KMS-11 (cell line): ENCODE data around the gene NDFIP1.

Experiments used
- H2AFZ ChIP-seq: fragments of 200-600 bp; sonication (generic); 2 replicates; pipeline ENCODE4 v1.6.1; 2016; ENCODE audit warnings: antibody characterized with exemption, mixed run types, low read depth
- H3K27ac ChIP-seq: fragments of 200-600 bp; sonication (generic); 2 replicates; pipeline ENCODE4 v1.6.1; 2016; ENCODE audit warnings: mild to moderate bottlenecking, mixed run types
- H3K27me3 ChIP-seq: fragments of 200-600 bp; sonication (generic); 2 replicates; pipeline ENCODE4 v1.6.1; 2017; ENCODE audit warnings: mild to moderate bottlenecking, low read depth, mixed run types, moderate library complexity; ENCODE audit not compliant: insufficient read depth
- H3K36me3 ChIP-seq: fragments of 200-600 bp; sonication (generic); 2 replicates; pipeline ENCODE4 v1.6.1; 2017; ENCODE audit warnings: mild to moderate bottlenecking, mixed run types; ENCODE audit not compliant: insufficient read depth
- H3K4me1 ChIP-seq: fragments of 200-600 bp; sonication (generic); 2 replicates; pipeline ENCODE4 v1.6.1; 2016; ENCODE audit warnings: mild to moderate bottlenecking, low read depth, mixed run types; ENCODE audit not compliant: poor library complexity, severe bottlenecking
- H3K4me2 ChIP-seq: fragments of 200-600 bp; sonication (generic); 2 replicates; pipeline ENCODE4 v1.7.0; 2016; ENCODE audit warnings: mild to moderate bottlenecking, mixed run types
- H3K4me3 ChIP-seq: fragments of 200-600 bp; sonication (generic); IDR thresholded peaks from 2 replicates; pipeline ENCODE4 v1.6.1; 2017; ENCODE audit warnings: low read depth, low read length, mixed read lengths; ENCODE audit not compliant: insufficient read depth
- H3K79me2 ChIP-seq: fragments of 200-600 bp; sonication (generic); 2 replicates; pipeline ENCODE4 v1.6.1; 2016; ENCODE audit warnings: low read depth, mixed run types; ENCODE audit not compliant: insufficient read depth
- H3K9ac ChIP-seq: fragments of 200-600 bp; sonication (generic); 2 replicates; pipeline ENCODE4 v1.6.1; 2016; ENCODE audit warnings: mild to moderate bottlenecking, mixed run types
- H4K20me1 ChIP-seq: fragments of 200-600 bp; sonication (generic); 2 replicates; pipeline ENCODE4 v1.6.1; 2016; ENCODE audit warnings: mild to moderate bottlenecking, mixed run types; ENCODE audit not compliant: insufficient read depth
- CTCF ChIP-seq: fragments of 200-600 bp; sonication (generic); conservative IDR thresholded peaks from 2 replicates; pipeline ENCODE4 v1.6.1; 2017; ENCODE audit warnings: low read depth, mild to moderate bottlenecking, antibody characterized with exemption, low read length, moderate library complexity, mixed read lengths

The NDFIP1 gene

GRCh38 chr5:142192286-142193113 lies 83.9 kb downstream of the NDFIP1 start:
- no peak overlapping the region for H3K27ac ChIP-seq
- H3K4me2 ChIP-seq: no peak overlapping the region
- no peak overlapping the region for H2AFZ ChIP-seq
- no peaks in the 10 kb centered on the region for H3K27me3 ChIP-seq
- no peaks in the 10 kb centered on the region for H4K20me1 ChIP-seq
- no peaks in the 10 kb centered on the region for H3K4me1 ChIP-seq
- no peaks in the 10 kb centered on the region for H3K79me2 ChIP-seq
- H3K4me3 ChIP-seq: no peak overlapping the region
- no peaks in the 10 kb centered on the region for H3K36me3 ChIP-seq
- H3K9ac ChIP-seq: no peak overlapping the region
- TF ChIP-seq CTCF: no peak

DNA sequence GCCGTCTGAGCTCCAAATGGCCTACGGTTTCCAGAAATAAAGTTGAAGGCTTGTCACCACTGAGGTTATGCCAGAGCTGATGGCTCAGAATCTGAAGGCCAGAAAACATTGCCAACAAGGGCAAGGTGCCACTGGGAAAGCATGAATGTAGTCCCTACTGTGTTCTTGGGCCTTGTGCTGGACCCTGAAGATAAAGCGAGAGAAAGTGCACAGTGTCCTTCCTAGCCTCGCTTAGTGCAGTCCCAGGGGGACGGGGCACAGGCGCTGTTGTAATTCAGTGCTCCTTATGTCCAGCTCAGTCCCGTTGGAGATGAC lies 84.5 kb downstream of the NDFIP1 start:
- Histone ChIP-seq H3K4me1 (no peaks in the 10 kb centered on the region), H3K36me3 (no peaks in the 10 kb centered on the region), H2AFZ (no peak overlapping the region), H3K79me2 (no peaks in the 10 kb centered on the region), H3K4me3 (no peak overlapping the region), H3K4me2 (no peak overlapping the region), H4K20me1 (no peaks in the 10 kb centered on the region), H3K27ac (no peak overlapping the region), H3K9ac (no peak overlapping the region), H3K27me3 (no peaks in the 10 kb centered on the region)
- no peak for TF ChIP-seq CTCF

DNA sequence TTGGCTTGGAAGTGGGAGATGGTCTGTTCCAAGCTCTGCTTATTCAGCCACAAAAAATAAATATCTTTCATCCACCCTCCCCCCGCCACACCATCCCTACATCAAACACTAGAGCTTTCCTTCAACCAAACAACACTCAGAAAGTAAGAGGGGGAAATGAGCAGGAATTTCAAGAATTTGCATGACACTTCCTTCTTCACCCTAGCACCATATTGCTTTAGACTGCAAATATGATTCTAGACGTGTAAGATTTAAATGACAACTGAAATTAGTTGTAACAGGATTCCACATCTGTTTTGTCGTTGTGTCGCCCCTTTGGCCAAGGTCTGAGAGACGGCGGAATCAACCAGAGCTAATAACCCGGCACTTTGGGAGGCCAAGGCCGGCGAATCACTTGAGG lies 88.5 kb downstream of the NDFIP1 start:
- Histone ChIP-seq H3K36me3 (no peaks in the 10 kb centered on the region), H3K27ac (no peak overlapping the region), H3K9ac (no peak overlapping the region), H3K4me1 (no peaks in the 10 kb centered on the region), H3K27me3 (no peaks in the 10 kb centered on the region), H3K4me3 (no peak overlapping the region), H2AFZ (no peak overlapping the region), H4K20me1 (no peaks in the 10 kb centered on the region), H3K79me2 (no peaks in the 10 kb centered on the region), H3K4me2 (no peak overlapping the region)
- TF ChIP-seq CTCF: no peak

DNA sequence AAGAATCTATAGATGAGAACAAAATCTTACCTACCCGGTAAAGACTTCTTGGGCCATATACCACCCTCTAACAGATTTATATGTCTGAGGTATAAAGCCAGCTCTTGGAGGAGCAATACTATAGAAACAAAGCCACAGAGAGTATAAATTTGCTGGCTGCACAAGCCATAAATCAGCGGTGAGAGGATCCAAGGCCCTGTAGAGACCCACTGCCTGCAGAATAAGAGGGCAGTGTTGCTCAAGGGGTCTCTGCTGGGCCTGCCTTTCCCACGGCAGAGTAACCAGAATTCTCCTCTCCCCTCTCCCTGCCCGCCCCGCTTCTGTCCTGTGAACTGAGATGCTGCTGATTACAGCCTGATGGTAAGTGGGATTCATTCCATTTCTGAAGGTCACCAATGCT lies 89.2 kb downstream of the NDFIP1 start:
- Histone ChIP-seq H3K4me2 (no peak overlapping the region), H2AFZ (no peak overlapping the region), H3K9ac (no peak overlapping the region), H3K4me1 (no peaks in the 10 kb centered on the region), H3K4me3 (no peak overlapping the region), H4K20me1 (no peaks in the 10 kb centered on the region), H3K27me3 (no peaks in the 10 kb centered on the region), H3K27ac (no peak overlapping the region), H3K36me3 (no peaks in the 10 kb centered on the region), H3K79me2 (no peaks in the 10 kb centered on the region)
- TF ChIP-seq CTCF: no peak
